GM18868 (cell line): ENCODE data around the gene EAPP.
A peak's percentile ranks its signal among the peaks of the same experiment; 100 is the strongest.
"Not testable (repeated sequence)": the region's sequence is repeated elsewhere in the genome, so short reads cannot be mapped to it uniquely, and the experiment has no call there.

ENCODE experiments used
- ATAC-seq: cut with Tn5 transposase; IDR thresholded peaks from one replicate; pipeline ENCODE4 v1.9.1; 2021; ENCODE audit warnings: mild to moderate bottlenecking, moderate library complexity; ENCODE audit not compliant: unreplicated experiment

The EAPP gene, protein sequence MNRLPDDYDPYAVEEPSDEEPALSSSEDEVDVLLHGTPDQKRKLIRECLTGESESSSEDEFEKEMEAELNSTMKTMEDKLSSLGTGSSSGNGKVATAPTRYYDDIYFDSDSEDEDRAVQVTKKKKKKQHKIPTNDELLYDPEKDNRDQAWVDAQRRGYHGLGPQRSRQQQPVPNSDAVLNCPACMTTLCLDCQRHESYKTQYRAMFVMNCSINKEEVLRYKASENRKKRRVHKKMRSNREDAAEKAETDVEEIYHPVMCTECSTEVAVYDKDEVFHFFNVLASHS

DNA sequence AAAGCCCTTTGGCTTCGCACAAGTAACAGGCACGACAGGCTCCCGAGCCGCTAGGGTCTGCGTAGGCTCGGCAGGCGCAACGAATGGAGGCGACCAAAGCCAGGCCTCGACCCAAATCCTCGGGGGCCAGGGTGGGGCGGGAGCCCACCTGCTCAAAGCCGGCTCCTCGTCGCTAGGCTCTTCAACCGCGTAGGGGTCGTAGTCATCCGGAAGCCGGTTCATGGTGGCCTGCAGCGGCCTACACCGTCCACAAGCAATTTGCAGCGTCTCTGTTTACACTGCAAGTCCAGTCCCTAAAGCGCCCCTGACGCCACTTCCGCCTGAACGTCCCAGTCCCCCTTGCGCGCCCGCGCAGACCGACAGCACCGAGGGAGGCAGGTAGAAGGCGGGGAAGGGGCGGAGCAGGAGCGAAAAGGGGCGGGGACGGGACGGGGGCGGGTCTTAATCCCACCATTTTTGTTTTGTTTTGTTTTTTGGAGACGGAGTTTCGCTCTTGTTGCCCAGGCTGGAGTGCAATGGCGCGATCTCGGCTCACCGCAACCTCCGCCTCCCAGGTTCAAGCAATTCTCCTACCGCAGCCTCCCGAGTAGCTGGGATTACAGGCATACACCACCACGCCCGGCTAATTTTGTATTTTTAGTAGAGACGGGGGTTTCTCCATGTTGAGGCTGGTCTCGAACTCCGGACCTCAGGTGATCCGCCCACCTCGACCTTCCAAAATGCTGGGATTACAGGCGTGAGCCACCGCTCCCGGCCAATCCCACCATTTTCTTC lies at the start of gene EAPP:
TSS of gene EAPP (minus strand) at position 295 of the 774 bp plus-strand sequence. CDS start at position 222, 73 bp downstream.
- peak; percentile 100 for ATAC-seq

DNA sequence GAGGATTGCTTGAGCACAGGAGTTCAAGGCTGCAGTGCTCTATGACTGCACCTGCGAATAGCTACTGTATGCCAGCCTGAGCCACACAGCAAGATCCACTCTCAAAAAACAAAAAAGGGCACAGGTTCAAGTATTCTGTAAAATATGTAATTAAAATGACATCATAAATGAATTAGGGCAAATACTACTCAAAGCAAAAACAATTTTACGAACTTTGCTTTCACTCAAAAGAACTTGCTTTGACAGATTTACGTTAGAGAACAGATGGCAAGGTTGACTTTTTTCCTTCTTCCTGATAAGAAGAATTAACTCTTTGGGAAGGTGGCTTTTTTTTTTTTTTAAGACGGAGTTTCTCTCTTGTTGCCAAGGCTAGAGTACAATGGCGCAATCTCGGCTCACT lies 44.0 kb upstream of the EAPP start:
- ATAC-seq = no peak

DNA sequence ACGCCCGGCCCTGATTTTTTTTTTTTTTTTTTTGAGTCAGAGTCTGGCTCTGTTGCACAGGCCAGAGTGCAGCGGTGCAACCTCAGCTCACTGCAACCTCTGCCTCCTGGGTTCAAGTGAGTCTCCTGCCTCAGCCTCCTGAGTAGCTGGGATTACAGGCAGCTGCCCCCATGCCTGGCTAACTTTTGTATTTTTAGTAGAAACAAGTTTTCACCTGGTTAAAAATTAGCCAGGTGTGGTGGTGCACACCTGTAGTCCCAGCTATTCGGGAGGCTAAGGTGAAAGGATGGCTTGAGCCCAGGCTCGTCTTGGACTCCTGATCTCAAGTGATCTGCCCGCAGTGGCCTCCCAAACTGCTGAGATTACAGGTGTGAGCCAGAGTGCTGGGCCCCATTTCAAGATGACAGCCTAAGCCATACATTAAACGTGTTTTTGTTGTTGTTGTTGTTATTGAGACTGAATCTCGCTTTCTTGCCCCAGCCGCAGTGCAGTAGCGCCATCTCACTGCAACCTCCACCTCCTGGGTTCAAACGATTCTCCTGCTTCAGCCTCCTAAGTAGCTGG lies 42.7 kb upstream of the EAPP start:
- ATAC-seq = no peak

DNA sequence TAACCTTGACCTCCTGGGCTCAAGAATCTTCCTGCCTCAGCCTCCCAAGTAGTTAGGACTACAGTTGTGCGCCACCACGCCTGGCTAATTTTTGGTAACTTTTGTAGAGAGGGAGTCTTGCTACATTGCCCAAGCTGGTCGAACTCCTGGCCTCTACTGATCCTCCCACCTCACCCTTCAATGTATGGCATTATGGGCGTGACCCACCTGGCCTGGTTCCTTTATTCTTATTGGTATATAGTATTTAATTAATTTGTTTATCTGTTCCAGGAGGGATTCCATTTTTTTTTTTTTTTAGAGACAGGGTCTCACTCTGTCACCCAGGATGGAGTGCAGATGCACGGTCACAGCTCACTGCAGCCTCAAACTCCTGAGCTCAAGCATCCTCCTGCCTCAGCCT lies 40.9 kb upstream of the EAPP start:
- ATAC-seq = no peak

DNA sequence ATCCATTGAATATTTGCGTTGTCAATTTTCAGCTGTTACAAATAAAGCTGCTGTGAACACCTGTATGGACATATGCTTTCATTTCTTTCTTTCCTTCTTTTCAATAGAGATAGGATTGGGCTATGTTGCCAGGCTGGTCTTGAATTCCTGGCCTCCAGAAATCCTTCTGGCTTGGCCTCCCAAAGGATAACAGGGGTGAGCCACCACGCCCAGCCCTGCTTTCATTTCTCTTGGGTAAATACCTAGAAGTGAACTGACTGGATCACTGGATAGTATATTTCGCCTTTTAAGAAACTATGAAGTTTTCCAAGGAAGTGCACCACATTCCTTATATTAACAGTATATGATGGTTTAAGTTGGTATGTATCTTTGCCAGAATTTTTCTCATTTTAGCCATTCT lies 32.3 kb upstream of the EAPP start:
- no peak for ATAC-seq

DNA sequence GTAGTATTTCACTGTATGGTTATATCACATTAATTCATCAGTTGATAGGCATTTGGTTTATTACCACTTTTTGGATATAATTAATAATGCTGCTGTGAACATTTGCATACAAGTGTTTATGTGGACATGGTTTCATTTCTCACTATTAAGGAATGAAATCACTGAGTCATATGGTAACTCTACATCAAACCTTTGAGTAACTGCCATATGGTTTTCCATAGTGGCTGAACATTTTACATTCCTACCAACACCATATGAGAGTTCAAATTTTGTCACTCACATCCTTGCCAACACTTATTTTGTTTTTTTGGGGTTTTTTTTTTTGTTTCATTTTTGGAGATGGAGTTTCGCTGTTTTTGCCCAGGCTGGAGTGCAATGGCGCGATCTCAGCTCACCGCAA lies 30.2 kb upstream of the EAPP start:
- ATAC-seq = no peak

DNA sequence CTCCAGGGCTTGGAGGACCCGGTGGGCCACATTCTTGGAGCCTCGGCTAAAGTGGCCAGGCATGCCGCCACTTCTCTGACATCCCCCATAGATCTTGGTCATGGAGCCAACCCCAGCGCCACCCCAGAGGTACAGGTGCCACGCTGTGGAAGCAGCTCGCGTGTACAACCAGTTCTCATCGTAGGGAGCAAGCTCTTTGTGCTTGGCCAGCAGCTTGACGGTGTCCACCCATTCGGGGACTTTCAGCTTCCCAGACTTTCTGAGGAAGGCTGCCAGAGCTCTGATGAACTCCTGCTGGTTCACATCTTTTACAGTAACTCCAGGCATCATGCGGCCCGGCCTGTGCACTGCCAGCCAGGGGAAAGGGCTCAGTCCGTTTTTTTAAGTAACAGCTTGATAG lies 29.3 kb upstream of the EAPP start:
- no peak for ATAC-seq

DNA sequence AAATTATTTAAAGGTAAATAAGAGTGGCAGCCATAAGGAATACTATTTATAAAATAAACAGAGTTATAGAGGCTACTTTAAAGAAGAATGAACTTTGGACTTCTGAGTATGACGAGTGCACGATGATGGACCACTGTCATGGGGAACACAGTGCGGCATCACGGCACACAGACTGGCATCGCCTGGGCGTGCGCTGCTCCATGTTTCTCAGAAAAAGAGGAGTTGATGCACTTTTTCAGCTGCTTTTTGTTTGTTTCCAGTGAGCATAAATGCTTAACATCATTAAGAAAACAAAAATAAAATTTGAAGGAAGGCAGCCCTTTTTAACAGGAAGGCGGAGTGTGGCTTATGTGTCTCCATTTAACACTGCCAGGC lies 23.3 kb upstream of the EAPP start:
- ATAC-seq = no peak

DNA sequence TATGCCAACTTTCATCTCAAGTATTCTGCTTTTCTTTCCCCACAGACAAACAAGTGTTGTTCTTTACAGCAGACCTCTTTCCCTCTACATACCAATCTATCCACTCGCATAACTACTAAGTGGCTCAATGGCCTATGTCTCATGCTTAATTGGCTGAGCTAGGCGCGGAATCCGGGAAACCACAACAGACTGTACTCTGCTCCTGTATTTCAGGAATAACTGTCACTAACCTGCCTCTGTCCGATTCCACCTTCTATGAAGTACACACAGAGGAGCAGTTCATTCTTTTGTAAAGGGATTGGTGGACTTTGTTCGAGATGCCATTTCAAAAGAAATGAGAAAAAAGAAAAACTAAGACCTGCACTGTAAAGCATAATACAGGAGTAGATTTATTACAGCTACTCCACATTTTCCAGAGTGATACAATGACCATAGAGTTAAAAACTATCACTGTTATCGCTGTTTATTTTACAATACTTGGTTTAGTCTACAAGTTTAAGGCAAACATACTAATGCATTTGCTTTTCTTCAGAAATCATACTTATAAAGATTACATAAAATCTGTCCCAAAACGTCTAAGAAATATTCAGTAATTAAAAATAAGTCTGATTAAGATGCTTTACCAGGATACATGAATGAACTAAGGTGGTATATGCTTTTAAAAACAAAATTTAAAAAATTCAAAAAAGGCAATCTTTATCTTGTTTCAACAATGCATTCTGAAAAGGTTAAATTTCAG lies 22.7 kb upstream of the EAPP start:
- ATAC-seq = not testable (repeated sequence)

DNA sequence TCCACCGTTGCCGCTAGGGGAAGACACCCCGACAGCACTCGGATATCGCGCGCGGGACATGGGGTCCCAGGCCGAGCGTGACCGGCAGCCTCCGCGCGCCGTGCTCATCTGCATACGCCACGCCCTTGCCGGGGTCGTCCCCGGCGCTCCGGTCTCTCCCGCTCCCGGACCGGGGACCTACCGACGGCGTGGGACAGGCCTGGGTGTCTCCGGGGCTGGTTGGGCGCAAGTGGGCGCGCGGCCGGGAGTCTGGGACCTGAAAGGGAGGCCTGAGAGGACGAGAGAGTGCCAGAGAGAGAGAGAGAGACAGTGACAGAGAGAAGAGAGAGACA lies 17.0 kb upstream of the EAPP start:
- ATAC-seq = peak; percentile 54

DNA sequence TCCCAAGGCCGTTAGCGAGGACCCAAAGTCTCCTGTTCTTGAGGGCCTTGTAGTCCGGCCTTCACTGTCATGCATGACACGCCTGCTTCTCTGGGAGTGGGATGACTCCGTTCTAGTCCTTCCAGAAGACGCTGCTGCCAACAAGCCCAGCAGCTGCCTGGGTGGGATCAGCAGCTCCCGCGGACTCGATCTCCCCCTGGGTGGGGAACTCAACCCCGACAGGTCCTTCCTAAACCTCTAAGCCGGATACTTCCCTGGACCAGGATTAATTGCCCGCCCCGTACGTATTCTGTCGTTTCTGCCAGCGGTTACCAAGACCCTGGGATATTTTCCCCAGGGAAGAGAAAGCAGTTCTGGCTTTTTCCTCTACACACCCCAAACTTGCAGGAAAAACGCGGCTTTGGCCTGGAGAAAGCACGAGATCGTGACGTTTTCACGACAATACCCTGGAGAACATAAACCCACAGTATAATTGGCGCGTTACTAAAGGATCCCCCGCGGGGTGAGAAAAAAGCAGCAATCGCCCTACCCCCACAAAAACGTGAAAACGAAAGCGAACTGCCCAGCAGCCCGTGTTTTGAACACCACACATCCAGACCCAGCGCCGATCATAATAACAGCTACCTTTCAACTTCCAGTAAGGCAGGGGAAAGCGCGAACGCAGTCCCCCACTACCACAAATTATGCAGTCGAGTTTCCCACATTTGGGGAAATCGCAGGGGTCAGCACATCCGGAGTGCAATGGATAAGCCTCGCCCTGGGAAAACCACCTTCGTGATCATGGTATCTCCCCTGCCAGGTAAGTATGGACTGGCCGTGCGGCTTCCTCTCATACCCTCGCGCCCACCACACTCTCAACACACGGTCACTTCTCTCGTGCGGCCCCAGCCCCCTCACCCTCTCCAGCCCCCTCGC lies 16.3 kb upstream of the EAPP start:
- ATAC-seq = peak; percentile 81

DNA sequence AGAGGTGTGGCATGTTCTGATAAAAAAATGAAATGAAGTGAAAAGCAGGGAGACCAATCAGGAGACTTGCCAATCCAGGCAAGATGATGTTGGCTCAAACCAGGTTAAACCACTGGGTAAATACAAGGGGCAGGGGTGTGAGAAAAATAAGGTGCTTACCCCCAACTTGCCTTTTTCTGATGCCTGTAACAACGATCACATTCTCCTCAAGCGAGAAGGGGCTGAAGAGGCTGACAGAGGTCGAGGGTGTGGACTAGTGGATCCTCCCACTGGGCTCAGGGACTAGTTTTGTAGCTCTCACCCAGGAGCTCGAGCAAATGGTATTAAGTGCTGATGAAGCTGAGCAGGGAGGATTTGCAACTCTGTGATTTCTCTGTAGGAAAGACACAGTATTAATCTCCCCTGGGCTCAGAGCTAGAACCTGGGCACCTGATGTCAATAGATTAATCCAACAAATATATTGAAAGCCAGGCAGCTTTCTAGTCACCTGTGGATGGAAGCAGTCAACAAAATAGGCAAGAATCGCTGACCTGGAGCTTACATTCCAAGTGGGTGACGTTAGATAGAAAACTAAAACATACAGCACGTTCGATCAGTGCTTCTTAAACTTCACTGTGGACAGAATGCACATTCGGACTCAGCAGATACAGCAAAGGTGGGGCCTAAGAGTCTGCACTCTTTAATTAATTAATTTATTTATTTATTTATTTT lies 15.2 kb upstream of the EAPP start:
- ATAC-seq = no peak

DNA sequence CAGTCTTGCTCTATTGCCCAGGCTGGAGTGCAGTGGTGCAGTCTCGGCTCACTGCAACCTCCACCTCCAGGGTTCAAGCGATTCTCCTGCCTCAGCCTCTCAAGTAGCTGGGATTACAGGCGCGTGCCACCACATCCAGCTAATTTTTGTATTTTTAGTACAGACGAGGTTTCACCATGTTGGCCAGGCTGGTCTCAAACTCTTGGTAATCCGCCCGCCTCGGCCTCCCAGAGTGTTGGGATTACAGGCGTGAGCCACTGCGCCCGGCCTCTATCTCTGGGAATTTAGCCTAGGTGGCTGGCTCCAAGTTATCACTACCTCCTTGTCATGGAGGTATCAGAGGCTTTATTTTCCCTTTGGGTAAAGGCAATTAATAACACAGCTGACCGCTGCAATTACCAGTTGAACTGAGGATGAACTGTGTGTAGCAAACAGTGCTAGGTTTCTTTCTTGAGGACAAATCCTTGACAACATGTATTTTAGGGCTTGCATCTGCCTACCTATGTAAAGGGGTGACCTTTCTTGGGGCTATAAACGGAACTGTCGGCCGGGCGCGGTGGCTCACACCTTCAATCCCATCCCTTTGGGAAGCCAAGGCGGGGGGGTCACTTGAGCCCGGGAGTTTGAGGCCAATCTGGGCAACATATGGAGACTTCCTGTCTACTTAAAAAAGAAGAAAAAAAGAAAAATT lies 9.9 kb upstream of the EAPP start:
- ATAC-seq = not testable (repeated sequence)

DNA sequence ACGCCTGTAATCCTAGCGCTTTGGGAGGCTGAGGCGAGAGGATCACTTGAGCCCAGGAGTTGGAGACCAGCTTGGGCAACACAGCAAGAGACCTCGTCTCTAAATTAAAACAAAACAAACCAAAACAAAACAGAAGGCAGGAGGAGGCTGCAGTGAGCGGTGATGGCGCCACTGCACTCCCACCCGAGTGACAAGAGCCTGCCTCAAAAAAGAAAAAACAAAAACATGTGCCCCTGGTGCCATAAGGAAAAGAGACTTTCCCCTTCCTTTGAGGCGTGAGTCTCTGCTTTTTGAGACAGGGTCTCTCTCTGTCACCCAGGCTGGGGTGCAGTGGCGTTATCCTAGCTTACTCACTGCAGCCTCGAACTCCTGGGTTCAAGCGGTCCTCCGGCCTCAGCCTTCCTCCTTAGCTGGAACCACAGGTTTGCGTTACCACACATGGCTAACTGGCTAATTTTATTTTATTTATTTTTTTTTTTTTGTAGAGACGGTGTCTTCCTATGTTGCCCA lies 9.0 kb upstream of the EAPP start:
- ATAC-seq = no peak

DNA sequence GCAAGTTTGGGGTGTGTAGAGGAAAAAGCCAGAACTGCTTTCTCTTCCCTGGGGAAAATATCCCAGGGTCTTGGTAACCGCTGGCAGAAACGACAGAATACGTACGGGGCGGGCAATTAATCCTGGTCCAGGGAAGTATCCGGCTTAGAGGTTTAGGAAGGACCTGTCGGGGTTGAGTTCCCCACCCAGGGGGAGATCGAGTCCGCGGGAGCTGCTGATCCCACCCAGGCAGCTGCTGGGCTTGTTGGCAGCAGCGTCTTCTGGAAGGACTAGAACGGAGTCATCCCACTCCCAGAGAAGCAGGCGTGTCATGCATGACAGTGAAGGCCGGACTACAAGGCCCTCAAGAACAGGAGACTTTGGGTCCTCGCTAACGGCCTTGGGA lies 7.6 kb upstream of the EAPP start:
- peak; percentile 26 for ATAC-seq

DNA sequence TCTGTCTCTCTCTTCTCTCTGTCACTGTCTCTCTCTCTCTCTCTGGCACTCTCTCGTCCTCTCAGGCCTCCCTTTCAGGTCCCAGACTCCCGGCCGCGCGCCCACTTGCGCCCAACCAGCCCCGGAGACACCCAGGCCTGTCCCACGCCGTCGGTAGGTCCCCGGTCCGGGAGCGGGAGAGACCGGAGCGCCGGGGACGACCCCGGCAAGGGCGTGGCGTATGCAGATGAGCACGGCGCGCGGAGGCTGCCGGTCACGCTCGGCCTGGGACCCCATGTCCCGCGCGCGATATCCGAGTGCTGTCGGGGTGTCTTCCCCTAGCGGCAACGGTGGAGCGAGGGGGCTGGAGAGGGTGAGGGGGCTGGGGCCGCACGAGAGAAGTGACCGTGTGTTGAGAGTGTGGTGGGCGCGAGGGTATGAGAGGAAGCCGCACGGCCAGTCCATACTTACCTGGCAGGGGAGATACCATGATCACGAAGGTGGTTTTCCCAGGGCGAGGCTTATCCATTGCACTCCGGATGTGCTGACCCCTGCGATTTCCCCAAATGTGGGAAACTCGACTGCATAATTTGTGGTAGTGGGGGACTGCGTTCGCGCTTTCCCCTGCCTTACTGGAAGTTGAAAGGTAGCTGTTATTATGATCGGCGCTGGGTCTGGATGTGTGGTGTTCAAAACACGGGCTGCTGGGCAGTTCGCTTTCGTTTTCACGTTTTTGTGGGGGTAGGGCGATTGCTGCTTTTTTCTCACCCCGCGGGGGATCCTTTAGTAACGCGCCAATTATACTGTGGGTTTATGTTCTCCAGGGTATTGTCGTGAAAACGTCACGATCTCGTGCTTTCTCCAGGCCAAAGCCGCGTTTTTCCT lies 7.0 kb upstream of the EAPP start:
- peak; percentile 83 for ATAC-seq

DNA sequence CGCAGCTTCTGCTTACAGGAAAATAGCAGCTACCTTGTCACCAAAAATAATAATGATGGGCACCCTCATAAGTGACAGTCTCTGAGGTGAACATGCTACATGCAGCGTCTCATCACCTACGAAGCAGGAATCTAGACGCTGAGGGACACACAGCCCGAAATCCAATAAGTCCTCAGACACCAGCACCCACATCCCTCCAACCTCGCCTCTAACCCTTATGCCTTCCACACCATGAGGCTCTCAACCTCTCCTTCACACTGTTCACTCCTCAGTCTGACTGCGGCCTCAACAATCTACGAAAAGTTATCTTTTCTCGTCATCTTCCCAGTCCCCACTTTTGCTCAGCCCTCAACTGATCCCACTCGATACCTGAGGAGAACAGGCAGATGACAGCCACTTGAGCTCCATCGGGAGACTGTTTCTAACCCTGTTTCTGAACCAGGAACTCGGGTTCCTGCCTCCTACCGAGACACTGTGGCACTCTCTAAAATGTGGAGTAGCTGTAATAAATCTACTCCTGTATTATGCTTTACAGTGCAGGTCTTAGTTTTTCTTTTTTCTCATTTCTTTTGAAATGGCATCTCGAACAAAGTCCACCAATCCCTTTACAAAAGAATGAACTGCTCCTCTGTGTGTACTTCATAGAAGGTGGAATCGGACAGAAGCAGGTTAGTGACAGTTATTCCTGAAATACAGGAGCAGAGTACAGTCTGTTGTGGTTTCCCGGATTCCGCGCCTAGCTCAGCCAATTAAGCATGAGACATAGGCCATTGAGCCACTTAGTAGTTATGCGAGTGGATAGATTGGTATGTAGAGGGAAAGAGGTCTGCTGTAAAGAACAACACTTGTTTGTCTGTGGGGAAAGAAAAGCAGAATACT lies 919 bp upstream of the EAPP start:
- not testable (repeated sequence) for ATAC-seq
